HG03432 (cell line): Measurements from ENCODE around the gene PRKCB.
"Not testable (repeated sequence)": the region's sequence is repeated elsewhere in the genome, so short reads cannot be mapped to it uniquely, and the experiment has no call there.

ENCODE experiments used
- ATAC-seq: cut with Tn5 transposase; IDR thresholded peaks from one replicate; pipeline ENCODE4 v1.9.1; 2021; ENCODE audit warnings: mild to moderate bottlenecking, moderate library complexity; ENCODE audit not compliant: unreplicated experiment

PRKCB gene

GRCh38 chr16:24075931-24076716 lies 240.3 kb downstream of the PRKCB start:
- peak; percentile 60 for ATAC-seq

GRCh38 chr16:24077292-24077691 lies 241.5 kb downstream of the PRKCB start:
- ATAC-seq = no peak

GRCh38 chr16:24077966-24078365 lies 242.2 kb downstream of the PRKCB start:
- ATAC-seq = no peak

GRCh38 chr16:24085666-24086065 lies 249.9 kb downstream of the PRKCB start:
- ATAC-seq = no peak

GRCh38 chr16:24087891-24088410 lies 252.2 kb downstream of the PRKCB start:
- no peak for ATAC-seq

GRCh38 chr16:24088767-24089166 lies 253.0 kb downstream of the PRKCB start:
- ATAC-seq = no peak

GRCh38 chr16:24091125-24091524 lies 255.3 kb downstream of the PRKCB start:
- no peak for ATAC-seq

- no peak for ATAC-seq
Observed at GRCh38 chr16:24093049-24093448, 257.3 kb downstream of the PRKCB start.

GRCh38 chr16:24094660-24095059 lies 258.9 kb downstream of the PRKCB start:
- no peak for ATAC-seq

GRCh38 chr16:24098896-24099295 lies 263.1 kb downstream of the PRKCB start:
- ATAC-seq = no peak

- no peak for ATAC-seq
Observed at GRCh38 chr16:24101431-24101830, 265.6 kb downstream of the PRKCB start.

- ATAC-seq = no peak
Observed at GRCh38 chr16:24102209-24102660, 266.5 kb downstream of the PRKCB start.

GRCh38 chr16:24105471-24105870 lies 269.7 kb downstream of the PRKCB start:
- not testable (repeated sequence) for ATAC-seq

- ATAC-seq = not testable (repeated sequence)
Observed at GRCh38 chr16:24108090-24108489, 272.3 kb downstream of the PRKCB start.

GRCh38 chr16:24111724-24112302 lies 276.0 kb downstream of the PRKCB start:
- no peak for ATAC-seq

- no peak for ATAC-seq
Observed at GRCh38 chr16:24113115-24113745, 277.4 kb downstream of the PRKCB start.

- no peak for ATAC-seq
Observed at GRCh38 chr16:24114876-24115275, 279.1 kb downstream of the PRKCB start.

GRCh38 chr16:24116046-24116776 lies 280.4 kb downstream of the PRKCB start:
- ATAC-seq = no peak

- no peak for ATAC-seq
Observed at GRCh38 chr16:24116989-24117388, 281.2 kb downstream of the PRKCB start.

- no peak for ATAC-seq
Observed at GRCh38 chr16:24117680-24118079, 281.9 kb downstream of the PRKCB start.
